ENCODE measurements around the gene LONP2.

Gene LONP2

GRCh38 chr16:48244080-48244862 lies at the start of gene LONP2:
Gene LONP2 (plus strand): TSS chr16:48244300. CDS start chr16:48244389, 89 bp downstream.
- peak within 1 kb of the TSS; percentile 51 to 92 (median 81) for H3K4me3 ChIP-seq
- peak within 1 kb of the TSS; percentile 57 to 98 (median 91) for H3K27ac ChIP-seq

- H3K4me3 ChIP-seq = no peak overlapping the region
- H3K27ac ChIP-seq = no peak overlapping the region
Measured at GRCh38 chr16:48194828-48195556, 49.1 kb upstream of the LONP2 start.

GRCh38 chr16:48197294-48197693 lies 46.8 kb upstream of the LONP2 start:
- no peak overlapping the region for H3K4me3 ChIP-seq
- H3K27ac ChIP-seq = no peak overlapping the region

GRCh38 chr16:48201515-48202201 lies 42.4 kb upstream of the LONP2 start:
- no peak overlapping the region for H3K27ac ChIP-seq
- no peak overlapping the region for H3K4me3 ChIP-seq

- Histone ChIP-seq H3K27ac (no peak overlapping the region), H3K4me3 (no peak overlapping the region)
Measured at GRCh38 chr16:48203974-48204824, 39.9 kb upstream of the LONP2 start.

GRCh38 chr16:48204825-48205151 lies 39.3 kb upstream of the LONP2 start:
- Histone ChIP-seq H3K27ac (no peak overlapping the region), H3K4me3 (no peak overlapping the region)

- Histone ChIP-seq H3K27ac (no peak overlapping the region), H3K4me3 (no peak overlapping the region)
Measured at GRCh38 chr16:48206594-48207242, 37.4 kb upstream of the LONP2 start.

GRCh38 chr16:48210747-48211146 lies 33.4 kb upstream of the LONP2 start:
- Histone ChIP-seq H3K4me3 (no peak overlapping the region), H3K27ac (no peak overlapping the region)

- H3K4me3 ChIP-seq = no peak overlapping the region
- H3K27ac ChIP-seq = no peak overlapping the region
Measured at GRCh38 chr16:48212033-48212432, 32.1 kb upstream of the LONP2 start.

GRCh38 chr16:48215738-48216137 lies 28.4 kb upstream of the LONP2 start:
- H3K27ac ChIP-seq = no peak overlapping the region

GRCh38 chr16:48217708-48218107 lies 26.4 kb upstream of the LONP2 start:
- no peak overlapping the region for H3K27ac ChIP-seq
- no peak overlapping the region for H3K4me3 ChIP-seq

More at GRCh38 chr16:48215738-48216137, 28.4 kb upstream of the LONP2 start:
- H3K4me3 ChIP-seq = no peak overlapping the region

GRCh38 chr16:48218473-48218872 lies 25.6 kb upstream of the LONP2 start:
- Histone ChIP-seq H3K27ac (no peak overlapping the region), H3K4me3 (no peak overlapping the region)

- Histone ChIP-seq H3K27ac (no peak overlapping the region), H3K4me3 (no peak overlapping the region)
Measured at GRCh38 chr16:48220891-48221290, 23.2 kb upstream of the LONP2 start.

GRCh38 chr16:48223490-48223889 lies 20.6 kb upstream of the LONP2 start:
- no peak overlapping the region for H3K27ac ChIP-seq
- no peak overlapping the region for H3K4me3 ChIP-seq

GRCh38 chr16:48225456-48225855 lies 18.6 kb upstream of the LONP2 start:
- H3K27ac ChIP-seq = no peak overlapping the region
- H3K4me3 ChIP-seq = no peak overlapping the region

GRCh38 chr16:48231727-48232492 lies 12.2 kb upstream of the LONP2 start:
- H3K27ac ChIP-seq = no peak overlapping the region
- H3K4me3 ChIP-seq = no peak overlapping the region

- Histone ChIP-seq H3K27ac (no peak overlapping the region), H3K4me3 (no peak overlapping the region)
Measured at GRCh38 chr16:48232493-48233040, 11.5 kb upstream of the LONP2 start.

GRCh38 chr16:48234630-48235029 lies 9.5 kb upstream of the LONP2 start:
- H3K4me3 ChIP-seq = no peak overlapping the region

More at GRCh38 chr16:48234630-48235029, 9.5 kb upstream of the LONP2 start:
- H3K27ac ChIP-seq = no peak overlapping the region
